Mesendoderm (in vitro differentiated cells): ENCODE data around the gene VCAM1.

Experiments
- DNase-seq: peaks from one replicate; pipeline ENCODE4 v3.0.0; 2013
- H2AK5ac ChIP-seq: 2 replicates; pipeline ENCODE4 v1.6.1; 2013; ENCODE audit warnings: low read length, inconsistent platforms
- H2BK120ac ChIP-seq: 2 replicates; pipeline ENCODE4 v1.6.1; 2013; ENCODE audit warnings: low read depth, mild to moderate bottlenecking, low read length, moderate library complexity, mixed read lengths
- H2BK15ac ChIP-seq: replicated peaks from 2 replicates; pipeline ENCODE4 v1.6.1; 2013; ENCODE audit warnings: low read depth, mild to moderate bottlenecking, moderate library complexity
- H2BK5ac ChIP-seq: 2 replicates; pipeline ENCODE4 v1.6.1; 2013; ENCODE audit warnings: low read length, inconsistent platforms
- H3K18ac ChIP-seq: 2 replicates; pipeline ENCODE4 v1.6.1; 2013; ENCODE audit warnings: mild to moderate bottlenecking, low read length, mixed read lengths
- H3K23ac ChIP-seq: one replicate; pipeline ENCODE4 v1.6.1; 2013; ENCODE audit warnings: low read length
- H3K27ac ChIP-seq: 2 replicates; pipeline ENCODE4 v1.5.1; 2013; ENCODE audit warnings: low read depth, mild to moderate bottlenecking, inconsistent platforms, low read length, moderate library complexity
- H3K27me3 ChIP-seq: 2 replicates; pipeline ENCODE4 v1.6.1; 2013; ENCODE audit warnings: low read length, control low read depth, mild to moderate bottlenecking, inconsistent platforms; ENCODE audit not compliant: insufficient read depth, poor library complexity
- H3K36me3 ChIP-seq: 2 replicates; pipeline ENCODE4 v1.6.1; 2013; ENCODE audit warnings: low read length, inconsistent platforms; ENCODE audit not compliant: control insufficient read depth, insufficient read depth
- H3K4ac ChIP-seq: one replicate; pipeline ENCODE4 v1.6.1; 2013; ENCODE audit warnings: low read depth, mild to moderate bottlenecking, low read length, moderate library complexity
- H3K4me1 ChIP-seq: 2 replicates; pipeline ENCODE4 v1.6.1; 2013; ENCODE audit warnings: low read depth, low read length, inconsistent platforms; ENCODE audit not compliant: control insufficient read depth
- H3K4me2 ChIP-seq: 2 replicates; pipeline ENCODE4 v1.6.1; 2013; ENCODE audit warnings: low read length
- H3K4me3 ChIP-seq: 2 replicates; pipeline ENCODE4 v1.5.1; 2013; ENCODE audit warnings: mild to moderate bottlenecking, low read length
- H3K56ac ChIP-seq: one replicate; pipeline ENCODE4 v1.6.1; 2013; ENCODE audit warnings: low read length
- H3K79me1 ChIP-seq: 2 replicates; pipeline ENCODE4 v1.6.1; 2013; ENCODE audit warnings: low read length, inconsistent platforms
- H3K79me2 ChIP-seq: 2 replicates; pipeline ENCODE4 v1.6.1; 2013; ENCODE audit warnings: mild to moderate bottlenecking, low read length; ENCODE audit not compliant: control insufficient read depth, insufficient read depth
- H3K9ac ChIP-seq: 2 replicates; pipeline ENCODE4 v1.6.1; 2013; ENCODE audit warnings: low read length, inconsistent platforms
- H4K5ac ChIP-seq: one replicate; pipeline ENCODE4 v1.6.1; 2013; ENCODE audit warnings: low read length
- H4K8ac ChIP-seq: one replicate; pipeline ENCODE4 v1.6.1; 2013; ENCODE audit warnings: low read depth, mild to moderate bottlenecking, control low read depth, low read length, moderate library complexity
- WGBS: extraction: QIAGEN DNeasy Blood & Tissue Kit; methylation state at CpG from one replicate; pipeline ENCODE4 v1.1.7; 2013; ENCODE audit warnings: low lambda C conversion rate, missing lambda C conversion rate; ENCODE audit not compliant: insufficient coverage; ENCODE audit errors: extremely low coverage; 5-methylcytosine and 5-hydroxymethylcytosine counted together

VCAM1 gene

DNA sequence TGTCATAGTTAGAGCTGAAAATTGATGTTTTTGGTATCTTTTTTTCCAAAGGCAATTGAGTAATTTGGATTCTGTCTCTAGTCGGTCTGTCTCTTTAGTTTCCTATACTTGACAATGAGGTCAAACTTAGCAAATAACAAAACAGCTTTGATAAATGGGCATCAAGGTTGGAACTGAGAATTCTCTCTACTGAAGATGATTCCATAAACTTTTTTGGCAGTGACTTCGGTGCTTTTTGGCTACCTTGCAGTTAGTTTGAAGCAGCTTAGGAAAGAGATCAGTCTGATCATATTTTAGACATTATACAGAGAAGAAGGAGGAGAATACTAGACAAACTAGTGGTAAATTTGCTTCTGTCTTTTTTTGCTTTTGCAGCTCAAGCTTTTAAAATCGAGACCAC is 559 bp downstream of the VCAM1 start:
- no peaks in the 10 kb centered on the region for H3K4me1 ChIP-seq
- H3K56ac ChIP-seq: no peak overlapping the region
- no peak for DNase-seq
- no CpG with 5 or more reads among the region's 3 CpGs for WGBS
- H3K23ac ChIP-seq: no peak overlapping the region
- no peak overlapping the region for H3K4me2 ChIP-seq
- H2AK5ac ChIP-seq: no peak overlapping the region
- H3K27ac ChIP-seq: no peak overlapping the region
- no peaks in the 10 kb centered on the region for H3K79me2 ChIP-seq
- H4K5ac ChIP-seq: no peak overlapping the region
- H2BK5ac ChIP-seq: no peak overlapping the region
- H2BK120ac ChIP-seq: no peak overlapping the region
- H3K18ac ChIP-seq: no peak overlapping the region
- H3K9ac ChIP-seq: no peak overlapping the region
- H4K8ac ChIP-seq: no peak overlapping the region
- H2BK15ac ChIP-seq: no peak overlapping the region
- no peaks in the 10 kb centered on the region for H3K27me3 ChIP-seq
- H3K4me3 ChIP-seq: no peak overlapping the region
- H3K4ac ChIP-seq: no peak overlapping the region
- H3K79me1 ChIP-seq: no peaks in the 10 kb centered on the region
- no peaks in the 10 kb centered on the region for H3K36me3 ChIP-seq

GRCh38 chr1:100720751-100721150 is 1.2 kb downstream of the VCAM1 start:
- Histone ChIP-seq H3K56ac (no peak overlapping the region), H3K27me3 (no peaks in the 10 kb centered on the region), H4K5ac (no peak overlapping the region), H3K4me1 (no peaks in the 10 kb centered on the region), H3K36me3 (no peaks in the 10 kb centered on the region), H3K4ac (no peak overlapping the region), H3K23ac (no peak overlapping the region), H3K18ac (no peak overlapping the region), H3K27ac (no peak overlapping the region), H3K9ac (no peak overlapping the region), H3K79me2 (no peaks in the 10 kb centered on the region), H2BK15ac (no peak overlapping the region), H3K4me3 (no peak overlapping the region), H3K79me1 (no peaks in the 10 kb centered on the region), H2AK5ac (no peak overlapping the region), H2BK120ac (no peak overlapping the region), H3K4me2 (no peak overlapping the region), H4K8ac (no peak overlapping the region), H2BK5ac (no peak overlapping the region)
- no peak for DNase-seq

GRCh38 chr1:100721526-100722207 is 2.1 kb downstream of the VCAM1 start:
- Histone ChIP-seq H3K79me2 (no peaks in the 10 kb centered on the region), H4K5ac (no peak overlapping the region), H2BK5ac (no peak overlapping the region), H3K79me1 (no peaks in the 10 kb centered on the region), H3K18ac (no peak overlapping the region), H3K56ac (no peak overlapping the region), H4K8ac (no peak overlapping the region), H2AK5ac (no peak overlapping the region), H3K4me2 (no peak overlapping the region), H2BK15ac (no peak overlapping the region), H3K27ac (no peak overlapping the region), H3K4me1 (no peaks in the 10 kb centered on the region), H3K36me3 (no peaks in the 10 kb centered on the region), H3K4me3 (no peak overlapping the region), H3K4ac (no peak overlapping the region), H3K27me3 (no peaks in the 10 kb centered on the region), H2BK120ac (no peak overlapping the region), H3K23ac (no peak overlapping the region), H3K9ac (no peak overlapping the region)
- no CpG with 5 or more reads among the region's 9 CpGs for WGBS
- DNase-seq: no peak

- Histone ChIP-seq H3K4me3 (no peak overlapping the region), H3K23ac (no peak overlapping the region), H3K9ac (no peak overlapping the region), H3K79me1 (no peaks in the 10 kb centered on the region), H4K5ac (no peak overlapping the region), H3K36me3 (no peaks in the 10 kb centered on the region), H2AK5ac (no peak overlapping the region), H4K8ac (no peak overlapping the region), H3K27ac (no peak overlapping the region), H2BK120ac (no peak overlapping the region), H3K56ac (no peak overlapping the region), H3K79me2 (no peaks in the 10 kb centered on the region), H3K4ac (no peak overlapping the region), H3K27me3 (no peaks in the 10 kb centered on the region), H3K4me2 (no peak overlapping the region), H3K4me1 (no peaks in the 10 kb centered on the region), H2BK15ac (no peak overlapping the region), H3K18ac (no peak overlapping the region), H2BK5ac (no peak overlapping the region)
- DNase-seq: no peak
Measured at GRCh38 chr1:100722221-100722620, 2.7 kb downstream of the VCAM1 start.

DNA sequence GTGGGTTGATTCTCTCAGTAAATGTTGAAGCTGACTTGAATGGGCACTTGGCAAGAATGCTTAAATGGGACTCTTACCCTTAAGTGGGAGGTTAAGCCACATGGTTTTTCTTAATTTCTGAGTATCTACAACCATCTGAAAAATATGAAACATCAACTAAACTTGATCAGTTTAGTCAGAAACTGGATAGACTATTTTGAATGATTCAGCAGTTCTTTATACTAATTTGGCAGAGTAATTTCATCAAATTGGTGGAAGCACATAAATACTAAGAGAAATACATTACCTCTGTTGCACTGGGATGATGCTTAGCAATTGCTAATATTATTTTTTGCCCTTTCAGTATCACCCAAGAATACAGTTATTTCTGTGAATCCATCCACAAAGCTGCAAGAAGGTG is 4.7 kb downstream of the VCAM1 start:
- no peaks in the 10 kb centered on the region for H3K4me1 ChIP-seq
- DNase-seq: no peak
- no peaks in the 10 kb centered on the region for H3K36me3 ChIP-seq
- H2BK5ac ChIP-seq: no peak overlapping the region
- H3K4me3 ChIP-seq: no peak overlapping the region
- H3K9ac ChIP-seq: no peak overlapping the region
- H4K5ac ChIP-seq: no peak overlapping the region
- no peak overlapping the region for H4K8ac ChIP-seq
- H3K79me1 ChIP-seq: no peaks in the 10 kb centered on the region
- H3K4me2 ChIP-seq: no peak overlapping the region
- H3K56ac ChIP-seq: no peak overlapping the region
- no peaks in the 10 kb centered on the region for H3K27me3 ChIP-seq
- H2BK120ac ChIP-seq: no peak overlapping the region
- H3K23ac ChIP-seq: no peak overlapping the region
- H3K79me2 ChIP-seq: no peaks in the 10 kb centered on the region
- H3K18ac ChIP-seq: no peak overlapping the region
- no peak overlapping the region for H2BK15ac ChIP-seq
- H2AK5ac ChIP-seq: no peak overlapping the region
- no peak overlapping the region for H3K27ac ChIP-seq
- H3K4ac ChIP-seq: no peak overlapping the region

DNA sequence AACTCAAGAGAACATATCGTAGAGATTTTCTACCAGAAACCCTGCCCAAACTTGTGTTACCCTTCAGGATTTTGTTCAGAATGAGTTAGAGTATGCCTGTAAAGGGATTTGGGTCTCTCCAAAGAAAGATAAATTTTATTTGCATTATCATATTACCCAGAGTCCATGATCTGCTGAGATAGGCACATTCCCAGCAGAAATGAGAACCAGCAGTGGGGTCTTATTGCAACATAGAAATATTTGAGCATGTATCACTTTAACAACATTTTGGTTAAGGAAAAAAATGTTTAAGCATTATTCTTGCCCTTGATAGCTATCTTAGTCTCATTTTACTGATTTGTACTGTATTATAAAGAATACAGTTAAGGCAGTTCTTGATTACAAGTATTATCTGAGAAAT is 10.6 kb downstream of the VCAM1 start:
- no CpG with 5 or more reads among the region's 1 CpG for WGBS
- Histone ChIP-seq H2BK15ac (no peak overlapping the region), H3K4ac (no peak overlapping the region), H3K36me3 (no peaks in the 10 kb centered on the region), H3K27ac (no peak overlapping the region), H3K27me3 (no peaks in the 10 kb centered on the region), H3K56ac (no peak overlapping the region), H2BK120ac (no peak overlapping the region), H3K23ac (no peak overlapping the region), H3K79me1 (no peaks in the 10 kb centered on the region), H3K4me2 (no peak overlapping the region), H3K9ac (no peak overlapping the region), H4K5ac (no peak overlapping the region), H2BK5ac (no peak overlapping the region), H2AK5ac (no peak overlapping the region), H3K4me3 (no peak overlapping the region), H3K18ac (no peak overlapping the region), H4K8ac (no peak overlapping the region), H3K79me2 (no peaks in the 10 kb centered on the region), H3K4me1 (no peaks in the 10 kb centered on the region)
- DNase-seq: no peak
